DOHH2 (cell line): ENCODE data around the gene TUSC2.

Source experiments
- CTCF ChIP-seq: fragments of 200-600 bp; sonication (generic); IDR thresholded peaks from one replicate; pipeline ENCODE4 v1.5.1; 2014; ENCODE audit warnings: antibody characterized with exemption, mild to moderate bottlenecking, low read depth, low read length; ENCODE audit not compliant: poor library complexity, severe bottlenecking
- EZH2phosphoT487 ChIP-seq: fragments of 200-600 bp; sonication (generic); IDR thresholded peaks from 2 replicates; pipeline ENCODE4 v1.6.1; 2017; ENCODE audit warnings: borderline replicate concordance, mild to moderate bottlenecking, antibody characterized with exemption, low read length, moderate library complexity, mixed read lengths

- TF ChIP-seq EZH2phosphoT487 (no peak), CTCF (no peak)
These were observed 40.8 kb downstream of the TUSC2 start for GRCh38 chr3:50287262-50287661.
